ENCODE measurements around the gene MROH2A.
A peak's percentile ranks its signal among the peaks of the same experiment; 100 is the strongest.

The MROH2A gene

GRCh38 chr2:233799716-233800115 is 21.6 kb downstream of the MROH2A start:
- no peak overlapping the region for H3K4me3 ChIP-seq (ENCODE audit: low read depth, low read length)
- DNase-seq (ENCODE audit: low read depth) = no peak
- TF ChIP-seq CTCF (IDR thresholded peaks at IDR 0.05; ENCODE audit: insufficient read depth, low read depth, low read length, missing control alignments) = no peak

GRCh38 chr2:233800208-233800607 is 22.1 kb downstream of the MROH2A start:
- TF ChIP-seq CTCF (IDR thresholded peaks at IDR 0.05; ENCODE audit: insufficient read depth, low read depth, low read length, missing control alignments) = no peak
- no peak overlapping the region for H3K4me3 ChIP-seq (ENCODE audit: low read depth, low read length)
- DNase-seq (ENCODE audit: low read depth) = no peak

GRCh38 chr2:233801357-233802131 is 23.4 kb downstream of the MROH2A start:
- no peak for TF ChIP-seq CTCF (IDR thresholded peaks at IDR 0.05; ENCODE audit: insufficient read depth, low read depth, low read length, missing control alignments)
- peak; percentile 49 for DNase-seq (ENCODE audit: low read depth)
- no peak overlapping the region for H3K4me3 ChIP-seq (ENCODE audit: low read depth, low read length)

GRCh38 chr2:233802132-233802815 is 24.1 kb downstream of the MROH2A start:
- no peak overlapping the region for H3K4me3 ChIP-seq (ENCODE audit: low read depth, low read length)
- no peak for DNase-seq (ENCODE audit: low read depth)
- no peak for TF ChIP-seq CTCF (IDR thresholded peaks at IDR 0.05; ENCODE audit: insufficient read depth, low read depth, low read length, missing control alignments)

GRCh38 chr2:233803292-233803911 is 25.3 kb downstream of the MROH2A start:
- no peak overlapping the region for H3K4me3 ChIP-seq (ENCODE audit: low read depth, low read length)
- no peak for DNase-seq (ENCODE audit: low read depth)
- TF ChIP-seq CTCF (IDR thresholded peaks at IDR 0.05; ENCODE audit: insufficient read depth, low read depth, low read length, missing control alignments) = no peak

GRCh38 chr2:233803994-233804393 is 25.9 kb downstream of the MROH2A start:
- H3K4me3 ChIP-seq (ENCODE audit: low read depth, low read length) = no peak overlapping the region
- DNase-seq (ENCODE audit: low read depth) = no peak
- no peak for TF ChIP-seq CTCF (IDR thresholded peaks at IDR 0.05; ENCODE audit: insufficient read depth, low read depth, low read length, missing control alignments)
